Pancreas (tissue), 10 donors: ENCODE data around the gene ABI3BP. TPM values are rescaled to one million over a fixed set of nuclear protein-coding genes. Genes with fewer than 3 reads are reported as not detected.

Experiments
- ATAC-seq, 4 donors: fragments of 200-7000 bp; cut with Tn5 transposase; one replicate each; pipeline versions ENCODE4 v1.8.0 to v1.9.1; 2020; ENCODE audit warnings: mild to moderate bottlenecking in 4 of 4, moderate library complexity in 4 of 4
- DNase-seq, 6 donors: peaks; one replicate each; pipeline ENCODE4 v3.0.0-alpha.2; 2020
- FAIRE-seq: peaks from 2 replicates; lab custom pipeline; 2012; peaks lifted over from hg19 to GRCh38; lab: Jason Lieb, UNC
- H3K27ac ChIP-seq, 4 donors: fragments of 200-600 bp; sonication (generic); 1 replicate in 3 of 4; 2 replicates in 1 of 4; pipeline versions ENCODE4 v1.5.0 to v1.8.0; 2020
- H3K27me3 ChIP-seq, 4 donors: fragments of 200-600 bp; one replicate each; pipeline ENCODE4 v1.8.0; 2021
- H3K36me3 ChIP-seq, 3 donors: fragments of 200-600 bp; sonication (generic) in 1 of 3; one replicate each; pipeline versions ENCODE4 v1.5.0 to v1.8.0; 2020 to 2021
- H3K4me1 ChIP-seq, 3 donors: fragments of 200-600 bp; one replicate each; pipeline ENCODE4 v1.8.0; 2021
- H3K4me3 ChIP-seq, 4 donors: fragments of 200-600 bp; sonication (generic) in 2 of 4; one replicate each; pipeline versions ENCODE4 v1.5.0 to v1.8.0; 2020 to 2021
- H3K9me3 ChIP-seq, 4 donors: fragments of 200-600 bp; one replicate each; pipeline ENCODE4 v1.8.0; 2021
- WGBS, 2 donors: extraction: QIAGEN DNeasy Blood & Tissue Kit; methylation state at CpG; one replicate each; pipeline ENCODE4 v1.1.7; 2013; 5-methylcytosine and 5-hydroxymethylcytosine counted together
- intact Hi-C, 3 donors: fragments of 100-400 bp; cut with DNase I; formaldehyde crosslinking; loops; one replicate each; pipeline versions ENCODE4 v1.11.1 to v1.14.2; 2022
- polyA plus RNA-seq, 2 donors: library from polyadenylated mRNA; stranded (reverse); fragments of 200-250 nt; gene quantifications; one replicate each; pipeline ENCODE4 v1.2.3, GENCODE V29; 2013
- total RNA-seq, 6 donors: library from RNA; stranded (reverse); fragmentation: NEBNext Ultra II Directional in 4 of 6; extraction: Animal tissue kit (Norgen Biotek cat#: 25700) in 4 of 6; gene quantifications; one replicate each; pipeline versions ENCODE4 v1.2.1 to v1.2.4, GENCODE V29; 2021 to 2023
- TF ChIP-seq, protein P1 (sequence below), 4 donors: fragments of 200-600 bp; sonication (generic) in 3 of 4; IDR thresholded peaks; one replicate each; pipeline versions ENCODE4 v1.5.0 to v1.8.0; 2021; ENCODE audit warnings: antibody characterized with exemption in 4 of 4
- donor health status: healthy with polysubstance abuse.
- donor health status: DM: no; HTN: no; CAD: no; lungs with moderate emphysema.
- donor health status: DM: no; HTN: no; CAD: no.
- donor health status: control.
- donor health status: control.
- donor health status: Bipolar disorder and iron deficiency.
- donor health status: DM: yes; HTN: yes; CAD: no.
- donor health status: DM: no; HTN: no; CAD: no.
- donor health status: DM: no; HTN: no; CAD: no.
- donor health status: DM: yes; HTN: yes; CAD: no.

Gene ABI3BP
- total and polyA plus RNA-seq, 8 donors = 2.6 to 25.3 (median 5.8) TPM

DNA sequence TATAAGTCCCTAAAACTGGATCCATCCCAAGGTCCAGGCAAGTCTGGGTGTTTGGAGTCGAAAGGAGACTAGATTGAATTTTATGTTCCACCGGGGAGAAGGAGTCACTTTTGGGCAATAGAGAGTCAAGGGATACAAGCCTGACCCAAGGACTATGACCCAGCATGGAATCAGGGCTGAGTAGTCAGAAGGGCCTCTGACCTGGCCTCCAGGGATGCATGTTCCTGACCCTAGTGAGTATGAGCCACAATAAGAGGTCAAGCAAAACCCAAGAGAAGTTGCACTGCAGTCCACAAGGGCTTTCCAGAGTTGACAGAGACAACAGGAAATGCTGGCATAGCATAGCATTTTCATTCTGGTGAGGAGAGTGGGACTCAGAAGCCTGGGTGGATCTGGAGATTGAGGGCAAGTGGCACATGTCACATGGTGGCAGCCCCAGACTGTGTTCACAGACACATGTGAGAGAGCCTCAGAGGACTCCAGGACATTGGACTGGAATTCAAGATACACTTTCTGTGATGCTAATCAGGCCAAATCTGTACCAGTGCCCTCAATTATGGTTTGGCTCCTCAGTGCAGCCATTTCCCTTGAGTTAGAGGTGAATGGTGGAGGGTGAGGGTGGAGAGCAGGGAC is 217.0 kb downstream of the ABI3BP start:
- ATAC-seq (no peak), FAIRE-seq (no peak)
- intact Hi-C loops = no loop called here

DNA sequence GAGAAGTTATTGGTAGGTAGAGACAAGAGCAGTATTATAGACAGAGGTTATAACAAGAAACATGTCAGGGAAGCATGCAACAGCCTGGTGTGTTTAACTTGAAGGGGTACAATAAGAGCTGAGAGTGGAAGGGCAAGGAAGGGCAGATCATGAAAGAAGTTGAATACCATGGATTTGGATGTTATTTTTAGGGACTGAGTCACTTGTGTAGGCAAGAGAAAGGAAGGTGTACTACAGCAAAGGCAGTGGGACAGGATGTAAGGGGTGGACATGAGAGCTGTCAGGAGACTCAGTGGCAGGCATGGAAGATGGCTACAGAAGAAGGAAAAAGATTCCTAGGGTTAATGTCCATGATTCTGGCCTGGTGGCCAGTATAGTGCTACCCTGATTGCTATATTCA is 217.6 kb downstream of the ABI3BP start:
- Histone ChIP-seq H3K36me3 (no peaks in the 10 kb centered on the region), H3K27ac (no peak overlapping the region), H3K4me3 (no peak overlapping the region), H3K4me1 (no peaks in the 10 kb centered on the region), H3K9me3 (no peaks in the 10 kb centered on the region), H3K27me3 (no peaks in the 10 kb centered on the region)
- intact Hi-C loops = no loop called here
- DNase-seq = no peak
- TF ChIP-seq, protein P1, sequence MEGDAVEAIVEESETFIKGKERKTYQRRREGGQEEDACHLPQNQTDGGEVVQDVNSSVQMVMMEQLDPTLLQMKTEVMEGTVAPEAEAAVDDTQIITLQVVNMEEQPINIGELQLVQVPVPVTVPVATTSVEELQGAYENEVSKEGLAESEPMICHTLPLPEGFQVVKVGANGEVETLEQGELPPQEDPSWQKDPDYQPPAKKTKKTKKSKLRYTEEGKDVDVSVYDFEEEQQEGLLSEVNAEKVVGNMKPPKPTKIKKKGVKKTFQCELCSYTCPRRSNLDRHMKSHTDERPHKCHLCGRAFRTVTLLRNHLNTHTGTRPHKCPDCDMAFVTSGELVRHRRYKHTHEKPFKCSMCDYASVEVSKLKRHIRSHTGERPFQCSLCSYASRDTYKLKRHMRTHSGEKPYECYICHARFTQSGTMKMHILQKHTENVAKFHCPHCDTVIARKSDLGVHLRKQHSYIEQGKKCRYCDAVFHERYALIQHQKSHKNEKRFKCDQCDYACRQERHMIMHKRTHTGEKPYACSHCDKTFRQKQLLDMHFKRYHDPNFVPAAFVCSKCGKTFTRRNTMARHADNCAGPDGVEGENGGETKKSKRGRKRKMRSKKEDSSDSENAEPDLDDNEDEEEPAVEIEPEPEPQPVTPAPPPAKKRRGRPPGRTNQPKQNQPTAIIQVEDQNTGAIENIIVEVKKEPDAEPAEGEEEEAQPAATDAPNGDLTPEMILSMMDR (IDR thresholded peaks at IDR 0.05) = no peak
- FAIRE-seq = no peak
- ATAC-seq = no peak

More for the DNA sequence above, 217.0 kb downstream of the ABI3BP start:
- Histone ChIP-seq H3K27ac (no peak overlapping the region), H3K36me3 (no peaks in the 10 kb centered on the region), H3K4me3 (no peak overlapping the region), H3K27me3 (no peaks in the 10 kb centered on the region), H3K4me1 (no peaks in the 10 kb centered on the region), H3K9me3 (no peaks in the 10 kb centered on the region)
- TF ChIP-seq, protein P1 (IDR thresholded peaks at IDR 0.05) = no peak
- 88 to 92% methylated on average over 2 of the region's 2 CpGs for WGBS, 2 donors
- DNase-seq = no peak

DNA sequence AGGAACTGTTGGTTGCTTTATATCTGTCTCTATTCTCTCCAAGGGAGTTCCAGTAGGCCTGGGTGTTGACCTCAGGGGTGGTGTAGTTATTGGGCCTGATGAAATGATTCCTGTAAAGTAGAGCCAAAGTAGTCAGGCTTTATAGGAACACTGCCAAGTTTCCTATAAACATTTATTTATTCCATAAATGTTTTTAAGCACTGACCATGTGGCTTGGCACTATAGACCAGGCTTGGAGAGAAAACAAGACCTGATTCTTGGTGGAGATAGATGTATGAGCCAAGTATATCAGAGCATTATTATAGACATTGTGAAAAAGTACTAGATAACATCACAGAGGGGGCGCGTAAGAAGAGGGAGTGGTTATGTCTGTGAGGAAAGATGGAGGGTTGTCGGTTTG is 218.0 kb downstream of the ABI3BP start:
- WGBS, 2 donors = 92 to 94% methylated on average over 3 of the region's 3 CpGs
- intact Hi-C loops = no loop called here
- FAIRE-seq = no peak

DNA sequence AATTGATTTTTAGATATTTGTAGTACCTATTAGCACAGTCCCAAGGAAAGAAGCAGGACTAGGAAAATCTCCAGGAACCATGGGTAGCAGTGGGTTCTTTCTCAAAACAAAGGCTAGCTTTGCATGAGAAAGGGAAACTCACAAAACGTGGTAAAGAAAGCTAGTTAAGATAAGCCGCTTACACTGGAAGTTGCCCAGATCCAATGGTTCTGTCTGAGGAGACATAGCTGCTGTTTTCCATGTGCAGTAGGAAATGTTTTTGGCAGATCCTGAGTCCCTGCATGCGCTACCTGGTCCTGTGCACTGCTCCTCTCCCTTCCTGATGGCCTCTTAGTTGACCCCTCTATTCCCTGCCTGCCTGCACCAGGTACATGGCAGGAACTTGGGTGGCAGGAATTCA is 223.5 kb downstream of the ABI3BP start:
- Histone ChIP-seq H3K9me3 (no peaks in the 10 kb centered on the region), H3K27me3 (no peaks in the 10 kb centered on the region), H3K4me3 (no peak overlapping the region), H3K36me3 (no peaks in the 10 kb centered on the region), H3K4me1 (no peaks in the 10 kb centered on the region), H3K27ac (no peak overlapping the region)
- FAIRE-seq (no peak), ATAC-seq (no peak), DNase-seq (no peak)
- TF ChIP-seq, protein P1 (IDR thresholded peaks at IDR 0.05) = no peak
- intact Hi-C loops = no loop called here
- 70 to 72% methylated on average over 3 of the region's 3 CpGs for WGBS, 2 donors

More for the DNA sequence above, 218.0 kb downstream of the ABI3BP start:
- no peaks in the 10 kb centered on the region for H3K4me1 ChIP-seq
- no peaks in the 10 kb centered on the region for H3K36me3 ChIP-seq
- H3K27me3 ChIP-seq = no peaks in the 10 kb centered on the region
- TF ChIP-seq, protein P1 (IDR thresholded peaks at IDR 0.05) = no peak
- DNase-seq (no peak), ATAC-seq (no peak)
- no peak overlapping the region for H3K4me3 ChIP-seq
- H3K9me3 ChIP-seq = no peaks in the 10 kb centered on the region
- no peak overlapping the region for H3K27ac ChIP-seq

DNA sequence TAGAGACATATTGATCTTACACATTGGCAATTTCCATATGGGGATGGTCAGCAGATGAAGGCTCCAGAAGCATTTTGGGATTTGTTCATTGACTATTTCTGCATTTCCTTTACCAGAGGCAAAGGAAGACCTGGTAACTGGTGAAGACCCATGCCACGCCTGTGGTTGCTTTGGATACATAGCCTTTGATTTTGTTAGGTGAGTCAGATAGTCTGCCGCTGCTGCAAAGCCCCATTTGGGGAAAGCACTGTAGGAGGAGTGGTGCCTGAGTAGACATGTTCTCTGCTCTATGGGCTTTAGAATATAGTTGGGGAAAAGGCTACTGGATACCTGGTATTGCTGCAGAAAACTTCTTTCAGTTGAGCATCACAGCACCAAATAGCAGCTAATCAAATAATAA is 227.2 kb downstream of the ABI3BP start:
- FAIRE-seq (no peak), ATAC-seq (no peak), DNase-seq (no peak)
- no peaks in the 10 kb centered on the region for H3K4me1 ChIP-seq
- H3K27ac ChIP-seq = no peak overlapping the region
- no peak overlapping the region for H3K4me3 ChIP-seq
- 89 to 93% methylated on average over 2 of the region's 2 CpGs for WGBS, 2 donors
- H3K27me3 ChIP-seq = no peaks in the 10 kb centered on the region
- H3K9me3 ChIP-seq = no peaks in the 10 kb centered on the region
- H3K36me3 ChIP-seq = no peaks in the 10 kb centered on the region
- TF ChIP-seq, protein P1 (IDR thresholded peaks at IDR 0.05) = no peak
- intact Hi-C loops = no loop called here
